ENCODE data around the gene MEI1.

MEI1 gene

DNA sequence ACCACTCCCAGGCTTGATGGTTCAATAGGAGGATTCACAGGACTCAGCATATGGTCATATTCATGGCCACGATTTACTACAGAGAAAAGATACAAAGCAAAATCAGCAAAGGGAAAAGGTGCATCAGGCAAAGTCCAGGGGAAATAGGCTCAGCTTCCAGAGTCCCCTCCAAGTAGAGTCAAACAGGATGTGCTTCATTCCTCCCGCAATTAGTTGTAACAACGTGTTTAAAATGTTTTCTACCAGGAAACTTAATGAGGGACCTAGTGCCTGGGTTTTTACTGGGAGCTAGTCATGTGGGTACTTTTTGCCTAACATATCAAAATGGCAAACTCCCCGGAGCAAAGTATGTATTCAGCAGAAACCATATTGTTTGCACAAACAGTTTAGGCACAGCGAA lies 118.7 kb downstream of the MEI1 start:
- DNase-seq (ENCODE audit: insufficient read length, low spot score) = no peak
- FAIRE-seq = no peak

DNA sequence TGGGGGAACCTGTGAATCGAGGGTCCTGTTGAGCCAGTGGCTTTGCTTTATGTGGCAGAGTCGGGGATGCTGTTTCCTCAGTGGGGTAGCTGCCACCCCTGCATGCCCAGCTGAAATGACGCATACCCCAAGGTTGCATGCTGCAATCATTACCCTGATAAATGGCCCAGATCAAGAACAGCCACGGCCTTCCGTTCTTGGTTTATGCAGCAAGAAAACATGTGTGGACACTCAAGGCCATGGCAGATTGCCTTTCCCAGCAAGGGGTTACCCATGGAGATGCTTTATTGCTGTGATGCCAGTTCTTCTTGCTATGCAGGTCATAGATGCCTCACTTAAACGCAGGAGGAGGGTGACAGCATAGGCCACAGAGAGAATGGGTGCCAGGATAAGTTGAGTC lies 119.3 kb downstream of the MEI1 start:
- no peak for FAIRE-seq

DNA sequence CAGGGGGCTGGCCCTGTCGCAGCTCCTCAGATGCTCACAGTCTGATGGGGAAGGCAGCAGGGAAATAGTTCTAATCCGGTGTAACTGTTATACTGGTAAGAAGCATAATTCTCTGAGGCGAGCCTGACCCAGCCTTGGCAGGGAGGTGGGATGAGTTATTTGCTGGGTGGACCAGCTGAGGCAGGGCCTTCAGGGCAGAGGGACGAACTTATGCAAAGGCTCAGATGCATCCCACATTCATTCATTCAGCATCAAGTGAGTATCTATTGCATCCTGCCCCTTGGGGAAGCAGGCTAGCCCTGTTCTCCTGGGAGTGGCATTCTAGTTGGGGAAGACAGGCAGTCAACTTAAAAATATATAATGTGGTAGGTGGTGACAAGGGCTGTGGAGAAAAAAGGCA lies 120.0 kb downstream of the MEI1 start:
- DNase-seq (ENCODE audit: insufficient read length, low spot score) (no peak), FAIRE-seq (no peak)

More for the DNA sequence above, 119.3 kb downstream of the MEI1 start:
- no peak for DNase-seq (ENCODE audit: insufficient read length, low spot score)

- DNase-seq (ENCODE audit: insufficient read length, low spot score) (no peak), FAIRE-seq (no peak)
These were observed 121.1 kb downstream of the MEI1 start for GRCh38 chr22:41820447-41820846.

GRCh38 chr22:41821471-41822316 lies 122.4 kb downstream of the MEI1 start:
- no peak for FAIRE-seq
- DNase-seq (ENCODE audit: insufficient read length, low spot score) = no peak

- FAIRE-seq (no peak), DNase-seq (ENCODE audit: insufficient read length, low spot score) (peak; percentile 41)
These were observed 123.2 kb downstream of the MEI1 start for GRCh38 chr22:41822317-41823057.

- no peak for FAIRE-seq
- DNase-seq (ENCODE audit: insufficient read length, low spot score) = no peak
These were observed 124.5 kb downstream of the MEI1 start for GRCh38 chr22:41823797-41824196.

GRCh38 chr22:41825376-41825775 lies 126.1 kb downstream of the MEI1 start:
- no peak for DNase-seq (ENCODE audit: insufficient read length, low spot score)
- no peak for FAIRE-seq

- FAIRE-seq = no peak
- DNase-seq (ENCODE audit: insufficient read length, low spot score) = no peak
These were observed 126.7 kb downstream of the MEI1 start for GRCh38 chr22:41826021-41826420.

GRCh38 chr22:41826430-41827383 lies 127.4 kb downstream of the MEI1 start:
- FAIRE-seq (no peak), DNase-seq (ENCODE audit: insufficient read length, low spot score) (no peak)

DNA sequence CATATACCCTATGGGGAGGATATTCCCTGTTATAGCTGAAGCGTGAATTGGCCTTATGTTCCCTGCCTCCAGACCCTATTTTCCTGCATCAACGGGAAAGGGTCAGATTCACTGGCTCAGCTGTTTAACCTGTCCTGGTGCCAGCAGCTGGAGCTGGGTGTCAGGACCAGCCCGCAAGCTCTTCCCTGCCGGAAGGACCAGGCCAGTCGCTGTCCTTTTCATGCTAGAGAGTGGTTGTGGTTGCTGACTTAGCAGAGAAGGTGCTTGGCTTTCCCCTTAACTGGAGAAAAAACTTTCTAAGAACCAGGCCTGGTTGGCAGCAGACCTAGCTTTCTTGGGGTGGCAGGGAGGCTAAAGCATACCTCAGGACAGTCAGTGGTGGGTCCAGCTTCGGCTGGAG lies 128.4 kb downstream of the MEI1 start:
- DNase-seq (ENCODE audit: insufficient read length, low spot score) (no peak), FAIRE-seq (no peak)

GRCh38 chr22:41828516-41828915 lies 129.2 kb downstream of the MEI1 start:
- DNase-seq (ENCODE audit: insufficient read length, low spot score) = no peak

GRCh38 chr22:41830174-41830573 lies 130.9 kb downstream of the MEI1 start:
- no peak for FAIRE-seq
- no peak for DNase-seq (ENCODE audit: insufficient read length, low spot score)

More at GRCh38 chr22:41828516-41828915, 129.2 kb downstream of the MEI1 start:
- FAIRE-seq = no peak

- no peak for FAIRE-seq
- no peak for DNase-seq (ENCODE audit: insufficient read length, low spot score)
These were observed 132.1 kb downstream of the MEI1 start for GRCh38 chr22:41831383-41831782.

DNA sequence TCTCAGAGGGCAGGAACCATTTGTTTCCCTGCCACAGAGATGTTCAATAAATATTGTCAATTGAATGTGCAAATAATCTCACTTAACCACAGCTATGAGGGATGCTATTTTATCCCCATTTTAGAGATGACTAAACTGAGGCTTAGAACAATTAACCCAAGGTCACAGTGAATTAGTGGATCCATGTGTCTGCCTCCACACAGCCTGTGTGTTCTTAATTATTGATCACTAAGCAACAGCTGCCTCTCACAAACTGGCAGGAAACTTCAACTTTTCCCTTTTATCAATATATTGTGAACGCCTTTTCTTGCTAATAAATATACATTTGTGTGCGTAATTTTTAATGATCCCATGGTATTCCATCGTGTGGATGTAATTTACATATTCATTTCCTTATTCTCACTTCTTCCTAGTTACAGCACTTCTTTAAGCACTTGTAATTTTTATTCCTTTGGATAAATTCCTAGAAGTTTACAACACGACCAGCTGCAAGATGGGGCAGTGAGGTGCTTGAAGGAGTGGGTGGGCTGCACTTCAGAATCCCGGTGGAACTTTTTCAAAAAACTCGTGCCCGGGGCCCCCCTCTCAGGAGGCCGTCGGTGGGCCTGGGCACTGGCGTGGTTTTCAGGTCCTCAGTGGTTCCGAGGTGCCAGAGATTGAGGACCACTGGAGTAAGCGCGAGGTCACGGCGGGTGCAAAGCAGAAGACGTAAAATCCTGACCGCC lies 132.7 kb downstream of the MEI1 start:
- DNase-seq (ENCODE audit: insufficient read length, low spot score) (peak; percentile 14), FAIRE-seq (no peak)

- peak; percentile 98 for DNase-seq (ENCODE audit: insufficient read length, low spot score)
- peak; percentile 98 for FAIRE-seq
These were observed 133.5 kb downstream of the MEI1 start, which contains the start of gene SREBF2 for GRCh38 chr22:41832553-41833368. Gene SREBF2, plus strand, starts transcription at chr22:41833105. Its CDS starts 166 bp downstream, at chr22:41833271.

DNA sequence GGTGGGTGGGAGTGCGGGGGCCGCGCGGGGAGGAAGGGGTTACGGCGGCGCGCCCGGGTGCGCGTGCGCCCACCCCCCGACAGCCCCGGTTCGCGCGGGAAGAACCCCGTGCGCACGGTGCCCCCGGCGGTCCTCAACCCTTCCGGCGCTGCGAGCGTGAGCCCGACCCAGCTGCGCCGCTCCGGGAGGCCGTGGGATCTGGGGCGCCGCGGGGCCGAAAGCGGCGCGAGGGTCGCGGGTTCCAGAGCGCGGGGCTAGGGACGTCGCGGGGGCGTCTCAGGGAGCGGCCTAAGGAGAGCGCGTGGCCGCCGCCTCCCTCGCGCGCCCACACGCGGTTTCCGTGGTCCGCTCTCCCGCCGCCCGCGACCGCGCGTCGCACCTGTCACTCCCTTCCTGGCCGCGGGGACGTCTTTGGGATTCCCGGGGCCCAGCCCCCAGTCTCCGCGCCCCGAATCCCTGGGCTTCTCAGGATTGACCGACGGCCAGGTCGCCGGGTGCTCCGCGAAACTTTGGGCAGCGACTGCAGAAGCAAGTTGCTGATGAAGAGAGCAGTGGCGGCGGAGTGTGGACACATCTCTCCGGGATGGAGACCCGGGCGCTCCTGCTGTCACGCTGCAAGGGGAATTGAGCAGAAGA lies 134.2 kb downstream of the MEI1 start:
- DNase-seq (ENCODE audit: insufficient read length, low spot score) = peak; percentile 15
- no peak for FAIRE-seq

DNA sequence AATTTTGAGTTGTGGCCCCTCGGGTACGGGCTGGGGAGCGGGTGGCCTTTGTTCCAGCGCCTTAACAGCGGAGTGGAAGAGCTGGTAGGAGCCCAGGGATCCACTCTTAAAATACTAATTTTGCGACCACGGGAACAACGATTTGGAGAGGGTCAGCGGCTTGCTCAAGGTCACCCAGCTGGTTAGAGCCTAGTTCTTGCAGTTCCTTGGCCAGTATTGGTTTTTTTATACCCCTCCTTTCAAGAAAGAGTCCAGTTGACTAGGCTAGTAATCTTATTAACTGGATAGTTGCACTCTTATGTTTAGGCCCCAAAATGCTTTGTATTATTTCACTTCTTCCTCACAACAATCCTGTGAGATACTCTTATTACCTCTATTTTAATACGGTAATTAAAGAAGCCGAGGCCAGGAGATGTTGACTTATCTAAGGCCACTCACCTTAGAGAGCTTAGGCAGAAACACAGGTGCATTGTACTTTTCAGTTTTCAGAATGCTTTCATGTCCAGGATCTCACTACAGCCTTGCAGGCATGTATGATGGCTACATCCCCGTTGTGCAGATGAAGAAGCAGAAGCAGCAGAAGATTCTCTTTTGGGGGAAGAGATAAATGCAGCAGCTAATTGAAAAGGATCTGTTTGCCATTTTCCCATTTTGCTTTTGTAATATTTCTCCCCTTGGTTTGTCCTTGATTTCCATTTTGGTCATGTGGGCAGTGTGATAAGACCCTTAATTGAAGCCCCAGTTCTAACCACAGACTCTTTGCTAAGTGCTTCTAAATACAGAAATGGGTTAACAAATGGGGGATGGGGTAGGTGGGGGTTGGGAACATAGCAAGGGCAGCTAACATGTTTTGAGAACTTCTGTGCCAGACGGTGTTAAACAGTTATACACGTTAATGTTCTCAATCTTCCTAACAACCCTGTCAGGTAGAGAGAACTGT lies 135.0 kb downstream of the MEI1 start:
- FAIRE-seq = no peak

More for the DNA sequence above, 135.0 kb downstream of the MEI1 start:
- DNase-seq (ENCODE audit: insufficient read length, low spot score) = no peak

Measured in HTR-8/SVneo (cell line).